LHCN-M2 (cell line): ENCODE data around the gene GIT2. TPM values are rescaled to one million over a fixed set of nuclear protein-coding genes. Genes with fewer than 3 reads are reported as not detected.
"Not testable (repeated sequence)": the region's sequence is repeated elsewhere in the genome, so short reads cannot be mapped to it uniquely, and the experiment has no call there.

Experiments used
- DNase-seq: peaks from one replicate; pipeline ENCODE4 v3.0.0-alpha.2; 2012; ENCODE audit warnings: low read depth
- total RNA-seq: library from RNA; depleted of rRNA; stranded (reverse); fragments of >200 nt; gene quantifications from 2 replicates; pipeline ENCODE4 v1.2.3, GENCODE V29; 2014

GIT2 gene
- total RNA-seq, 1 experiment from 2014 or later: 38.4 TPM

DNA sequence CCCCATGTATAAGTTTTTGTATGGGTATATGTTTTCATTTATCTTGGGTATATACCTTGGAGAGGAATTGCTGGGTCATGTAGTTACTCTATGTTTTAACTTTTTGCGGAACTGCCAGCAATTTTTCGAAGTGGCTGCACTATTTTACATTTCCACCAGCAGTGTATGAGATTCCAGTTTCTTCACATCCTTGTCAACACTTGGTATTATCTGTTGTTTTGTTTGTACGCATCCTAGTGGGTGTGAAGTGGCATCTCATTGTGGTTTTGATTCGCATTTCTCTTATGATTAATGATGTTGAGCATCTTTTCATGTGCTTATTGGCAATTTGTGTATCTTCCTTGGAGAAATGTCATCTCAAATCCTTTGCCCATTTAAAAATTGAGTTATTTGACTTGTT lies 9.9 kb upstream of the GIT2 start:
- DNase-seq: no peak

DNA sequence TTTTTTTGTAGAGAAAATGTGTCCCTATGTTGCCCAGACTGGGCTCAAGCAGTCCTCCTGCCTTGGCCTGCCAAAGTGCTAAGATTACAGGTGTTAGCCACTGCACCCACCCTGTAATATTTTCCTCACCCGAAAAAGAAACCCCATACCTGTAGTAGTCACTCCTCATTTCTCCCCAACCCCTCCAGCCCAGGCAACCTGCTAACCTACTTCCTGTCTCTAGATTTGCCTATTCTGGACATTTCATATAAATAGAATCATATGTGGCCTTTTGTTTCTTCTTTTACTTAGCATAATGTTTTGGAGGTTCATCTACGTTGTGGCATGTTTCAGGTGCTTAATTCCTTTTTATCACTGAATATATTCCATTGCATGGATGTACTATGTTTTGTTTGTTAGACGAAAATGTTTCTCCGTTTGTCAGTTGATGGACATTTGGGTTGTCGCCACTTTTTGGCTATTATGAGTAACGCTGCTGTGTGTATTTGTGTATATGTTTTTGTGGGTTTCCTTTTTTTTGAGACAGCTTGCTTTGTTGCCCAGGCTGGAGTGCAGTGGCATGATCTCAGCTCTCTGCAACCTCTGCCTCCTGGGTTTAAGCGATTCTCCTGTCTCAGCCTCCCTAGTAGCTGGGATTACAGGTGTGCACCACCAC lies 9.3 kb upstream of the GIT2 start:
- no peak for DNase-seq

DNA sequence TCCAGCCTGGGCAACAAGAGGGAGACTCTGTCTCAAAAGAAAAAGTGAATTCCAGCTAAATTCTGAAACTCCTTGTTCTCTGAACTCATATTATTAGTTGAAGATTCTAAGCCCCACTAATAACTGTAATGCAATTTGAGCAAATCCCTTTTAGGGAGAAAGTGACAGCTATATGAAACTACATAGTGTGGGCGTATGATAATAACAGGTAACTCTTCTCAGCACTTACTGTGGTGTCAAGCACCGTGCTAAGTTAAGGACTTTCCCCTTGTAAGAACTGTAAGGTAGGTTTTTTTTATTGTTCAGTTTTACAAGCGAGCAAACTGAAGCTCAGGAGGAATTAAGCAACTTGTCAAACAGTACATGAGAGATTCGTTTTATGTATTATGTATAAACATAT lies 8.4 kb upstream of the GIT2 start:
- DNase-seq: no peak

DNA sequence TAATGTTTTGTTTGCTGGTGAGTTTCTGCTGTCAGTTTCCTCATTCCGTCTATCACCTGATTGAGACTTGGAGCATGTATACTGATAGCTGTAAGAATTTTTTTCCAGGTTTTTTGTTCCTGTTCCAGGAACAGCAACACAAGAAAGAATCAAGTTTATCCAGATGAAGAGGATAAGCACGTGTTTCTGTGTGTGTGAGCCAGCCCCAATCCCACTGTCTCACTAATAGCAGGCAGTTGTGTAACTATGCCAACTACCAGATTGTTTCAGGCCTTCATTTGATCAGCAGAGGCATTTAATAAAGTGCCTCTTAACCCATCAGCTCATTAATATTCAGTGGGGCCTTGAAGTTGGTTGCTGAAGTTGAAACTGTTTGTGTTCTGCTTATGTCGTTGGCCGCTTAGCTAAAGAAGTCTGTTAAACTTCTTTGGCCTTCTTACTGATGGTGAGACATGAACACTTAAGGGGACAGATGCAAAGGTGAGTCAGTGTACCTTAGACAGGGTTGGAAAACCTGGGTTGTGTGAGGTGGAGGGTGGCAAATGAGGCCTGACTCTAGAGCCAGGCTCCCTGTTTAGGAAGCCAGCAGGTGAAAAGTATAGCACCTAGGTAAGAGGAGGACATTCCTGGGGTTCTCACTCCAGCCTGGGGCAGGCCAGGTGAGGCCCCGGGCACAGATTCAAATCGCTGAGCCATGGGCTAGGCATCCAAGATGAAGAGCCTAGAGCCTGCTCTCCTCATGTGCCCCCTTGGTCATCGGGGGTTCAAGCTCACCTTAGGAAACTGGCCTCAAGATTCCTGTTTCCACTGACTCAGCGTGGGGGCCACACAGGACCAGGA lies 6.7 kb upstream of the GIT2 start:
- no peak for DNase-seq

DNA sequence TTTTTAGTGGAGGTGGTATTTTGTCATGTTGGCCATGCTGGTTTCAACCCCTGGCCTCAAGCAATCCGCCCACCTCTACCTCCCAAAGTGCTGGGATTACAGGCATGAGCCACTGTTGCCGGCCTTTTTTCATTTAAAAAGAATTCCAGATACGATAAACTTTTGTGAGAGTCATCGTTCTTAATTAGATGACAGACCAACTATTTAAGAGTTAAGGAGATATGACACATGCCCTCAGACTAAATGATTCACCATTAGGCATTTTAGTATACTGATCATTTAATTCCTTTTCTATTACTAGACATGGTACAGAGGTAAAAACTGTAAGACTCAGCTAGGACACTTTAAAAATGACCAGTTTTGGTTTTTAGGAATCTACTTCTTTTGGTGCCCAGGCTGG lies 5.4 kb upstream of the GIT2 start:
- peak; percentile 75 for DNase-seq

DNA sequence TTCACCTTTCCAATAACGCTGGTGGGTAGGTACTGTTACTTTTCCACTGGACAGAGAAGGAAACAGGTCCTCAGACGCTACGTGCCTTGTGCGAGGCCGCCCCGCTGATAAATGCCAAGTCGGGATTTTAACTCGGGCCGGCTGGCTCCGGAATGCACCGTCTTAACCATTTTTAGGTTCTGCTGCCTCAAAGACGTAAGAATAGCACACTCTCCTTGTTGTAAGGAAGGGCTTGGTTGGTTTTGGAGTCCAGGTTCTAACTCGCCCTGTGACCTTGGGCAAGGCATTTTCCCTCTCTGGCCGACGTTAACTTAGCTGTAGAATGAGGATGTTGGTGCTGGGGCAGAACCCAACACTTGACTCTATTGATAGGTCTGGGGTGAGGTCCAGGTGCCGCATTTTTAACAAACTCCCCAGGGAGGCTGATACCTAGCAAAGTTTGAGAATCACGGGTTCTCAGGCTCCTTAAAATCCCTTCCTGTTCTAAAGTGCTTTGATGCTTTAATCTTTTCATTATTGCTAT lies 3.9 kb upstream of the GIT2 start:
- no peak for DNase-seq

DNA sequence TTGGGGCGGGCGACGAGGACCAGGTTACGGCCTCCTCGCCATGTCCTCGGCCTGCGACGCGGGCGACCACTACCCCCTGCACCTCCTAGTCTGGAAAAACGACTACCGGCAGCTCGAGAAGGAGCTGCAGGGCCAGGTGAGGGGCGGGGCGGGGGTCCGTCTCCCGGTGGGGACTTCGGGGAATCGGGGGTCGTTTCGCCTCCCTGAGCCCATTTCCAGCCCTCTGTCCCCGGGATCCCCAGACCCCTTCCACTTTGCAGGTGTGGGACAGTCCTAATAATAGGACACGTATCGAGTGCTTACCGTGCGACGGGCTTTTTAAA lies 3.4 kb upstream of the GIT2 start:
- DNase-seq: no peak

DNA sequence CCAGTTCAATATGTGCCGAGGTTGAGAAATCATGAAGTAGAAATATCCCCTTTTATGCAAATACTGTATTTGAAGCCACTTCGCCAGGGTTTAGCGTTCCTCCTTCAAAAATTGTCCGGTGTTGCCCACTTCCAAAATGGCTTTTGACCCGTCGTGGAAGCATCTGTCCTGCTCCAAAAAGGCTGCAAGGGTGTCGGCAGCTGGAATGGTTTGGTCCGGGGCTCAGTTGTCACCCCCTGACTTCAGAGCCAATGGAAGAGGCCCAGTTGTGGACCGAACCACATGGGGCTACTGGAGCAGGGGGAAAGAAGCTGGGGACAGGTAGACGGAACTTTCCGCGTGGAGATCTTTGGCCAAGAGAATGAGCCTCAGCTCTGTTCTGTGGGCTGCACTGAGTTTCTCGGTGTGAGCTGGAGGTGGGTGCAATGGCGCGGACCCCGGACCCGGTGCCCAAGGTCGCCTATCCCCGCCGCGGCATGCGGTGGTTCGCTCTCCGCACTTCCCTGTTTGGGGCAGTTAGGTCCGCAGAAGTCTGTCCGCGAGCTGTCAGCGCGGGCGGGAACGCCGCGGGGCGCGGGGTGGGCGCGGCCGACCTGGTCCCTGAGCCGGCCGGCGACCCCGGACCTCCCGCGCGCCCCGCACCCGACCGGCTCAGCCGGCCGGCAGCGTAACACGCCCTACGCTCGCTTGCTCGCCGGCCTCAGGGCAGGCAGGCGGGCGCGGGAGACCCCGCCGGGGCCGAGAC lies 2.9 kb upstream of the GIT2 start, which contains the start of gene ANKRD13A:
Gene ANKRD13A, plus strand, starts transcription at position 527 of the 745 bp plus-strand sequence. CDS start 259 bp downstream, outside the sequence.
- DNase-seq: peak; percentile 95

DNA sequence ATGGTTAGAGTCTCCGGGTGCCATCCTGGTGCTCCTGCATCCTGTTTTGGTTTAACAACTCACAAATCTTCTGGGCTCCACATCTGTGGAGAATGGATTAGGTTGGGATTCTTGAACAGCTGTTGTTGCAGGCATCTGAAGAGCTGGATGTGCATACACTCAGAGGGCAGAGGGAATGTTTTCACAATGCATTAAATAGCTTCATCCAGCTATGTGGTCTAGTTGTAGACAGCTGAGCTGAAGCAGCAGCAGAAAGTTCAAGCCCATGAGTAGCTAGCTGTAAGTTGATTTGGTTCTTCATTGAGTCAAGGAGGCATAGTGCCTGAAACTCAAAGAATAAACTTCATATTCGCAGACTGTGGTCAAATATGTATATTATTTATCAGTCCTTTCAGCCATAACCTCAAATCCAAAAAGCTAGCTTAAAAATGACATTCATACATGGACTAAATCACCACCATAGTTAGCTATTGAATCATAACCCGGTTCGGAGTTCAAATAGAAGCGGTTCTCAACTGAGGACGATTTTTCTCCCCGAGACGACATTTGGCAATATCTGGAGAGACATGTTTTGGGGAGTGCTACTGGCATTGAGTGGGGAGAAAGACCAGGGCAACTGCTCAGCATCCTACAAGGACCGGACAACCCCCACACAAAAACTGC lies 2.2 kb upstream of the GIT2 start:
- DNase-seq: peak; percentile 93

DNA sequence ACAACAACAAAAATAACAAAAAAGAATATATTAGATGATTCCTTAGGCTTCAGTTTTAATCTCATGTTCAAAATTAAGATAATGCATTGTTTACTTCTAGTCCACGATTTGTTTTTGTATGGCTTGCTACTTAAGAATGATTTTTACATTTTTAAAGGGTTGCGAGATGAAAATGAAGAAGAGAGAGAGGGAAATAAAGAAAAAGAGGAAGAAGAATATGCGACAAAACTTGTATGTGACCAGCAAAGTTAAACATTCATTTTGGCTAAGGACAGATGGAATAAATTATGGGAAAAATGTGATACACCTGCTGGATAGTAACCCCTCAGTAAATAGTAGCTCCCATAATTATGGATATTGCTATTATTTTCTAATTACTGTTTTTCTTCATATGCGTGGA lies 1.2 kb upstream of the GIT2 start:
- DNase-seq: no peak

DNA sequence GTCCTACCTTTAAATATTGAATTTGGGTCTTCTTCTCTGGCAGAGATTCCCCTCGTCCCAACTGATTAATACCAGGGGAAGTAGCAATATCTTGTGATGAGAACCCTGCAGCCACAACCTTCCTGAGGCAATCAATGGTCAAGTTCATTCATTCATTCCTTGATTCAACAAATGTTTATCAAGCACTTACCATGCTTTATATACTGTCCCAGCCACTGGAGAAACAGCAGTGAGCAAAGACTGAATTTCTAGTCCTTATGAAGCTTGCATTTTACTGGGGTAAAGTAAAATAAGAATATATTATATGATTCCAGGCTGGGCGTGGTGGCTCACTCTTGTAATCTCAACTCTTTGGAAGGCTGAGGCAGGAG lies 300 bp upstream of the GIT2 start:
- no peak for DNase-seq

DNA sequence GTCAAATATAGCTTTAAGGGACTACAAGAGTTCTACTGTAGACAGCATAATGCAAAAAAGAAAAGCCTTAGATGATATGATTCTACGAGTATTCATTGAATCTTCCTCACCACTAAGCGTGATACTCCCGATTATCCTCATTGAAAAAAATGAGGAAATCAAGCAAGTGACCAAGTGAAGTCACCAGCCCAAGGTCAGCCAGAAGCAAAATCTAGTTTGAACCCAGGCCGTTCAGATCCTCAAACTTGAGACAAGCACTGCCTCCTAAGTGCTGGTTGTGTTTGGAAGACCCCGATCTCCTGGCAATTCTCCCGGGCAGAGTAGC lies 845 bp downstream of the GIT2 start:
- no peak for DNase-seq

DNA sequence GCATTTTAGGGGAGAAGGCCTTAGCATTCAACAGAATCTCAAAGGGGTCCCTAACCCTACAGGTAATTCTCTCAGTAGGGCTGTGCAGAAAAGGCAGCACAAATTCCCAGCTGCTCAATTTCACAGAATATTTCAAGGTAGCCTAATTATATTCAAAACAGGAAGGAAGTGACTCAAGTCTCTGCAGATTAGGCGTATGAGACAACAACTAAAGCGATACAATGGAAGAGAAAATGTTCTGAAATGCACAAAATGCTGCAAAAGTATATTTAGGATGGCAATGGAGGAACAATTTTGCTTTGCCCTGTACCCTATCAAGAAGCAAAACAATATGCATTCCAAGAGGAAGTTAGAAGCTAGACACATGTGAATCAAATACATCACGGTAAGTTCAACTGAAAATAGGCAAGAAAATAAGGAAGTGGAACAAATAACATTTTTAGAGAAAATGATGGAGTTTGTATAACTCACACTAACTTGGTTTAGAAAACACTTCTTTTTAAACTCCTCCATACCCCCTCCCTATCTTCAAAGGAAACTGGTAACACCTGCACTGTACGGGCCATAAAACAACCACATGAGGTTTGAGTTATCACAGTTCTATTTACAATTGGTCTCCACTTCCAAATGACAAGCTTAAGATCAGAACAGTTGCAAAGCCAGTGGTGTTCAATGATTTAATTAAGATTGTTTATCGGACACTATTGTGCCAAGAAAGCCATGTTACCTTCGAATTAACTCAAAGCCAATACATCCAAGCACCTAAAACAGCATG lies 1.6 kb downstream of the GIT2 start:
- no peak for DNase-seq

DNA sequence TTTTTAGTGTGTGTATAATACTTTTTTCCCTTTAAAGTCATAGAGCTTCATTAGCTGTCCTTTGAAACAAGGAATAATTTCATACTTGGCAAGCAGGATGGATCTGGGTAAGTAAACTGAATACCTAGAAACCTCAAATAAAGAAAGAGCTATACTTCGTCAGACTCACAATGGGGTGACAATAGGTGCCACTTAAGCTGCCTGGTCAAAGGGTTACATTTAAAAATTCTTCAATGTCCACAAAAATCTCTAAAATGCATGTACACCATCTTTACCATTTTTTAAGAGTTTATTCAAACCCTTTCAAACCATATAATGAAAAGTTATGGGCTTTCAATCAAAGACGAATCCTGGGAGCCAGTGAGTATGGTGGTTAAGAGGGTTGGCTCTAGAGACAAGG lies 3.1 kb downstream of the GIT2 start:
- no peak for DNase-seq

DNA sequence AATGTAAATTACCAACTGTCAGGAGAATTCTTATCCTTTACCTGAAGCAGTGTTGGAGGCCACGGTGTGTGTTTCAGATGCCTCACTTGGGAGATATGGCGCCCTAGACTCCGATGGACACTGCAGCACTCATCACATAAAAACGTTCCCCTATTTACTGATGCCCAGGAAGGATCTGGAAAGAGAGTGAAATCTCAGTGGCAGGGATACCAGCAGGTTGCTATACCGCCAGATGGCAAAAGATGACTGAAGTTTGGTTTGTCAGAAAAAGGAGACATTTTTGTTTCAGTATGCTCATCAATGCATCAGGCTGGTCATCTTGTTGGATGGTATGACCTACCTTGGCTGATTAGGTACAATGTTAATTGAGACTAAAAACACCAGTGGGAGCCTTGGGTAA lies 4.6 kb downstream of the GIT2 start:
- DNase-seq: no peak

DNA sequence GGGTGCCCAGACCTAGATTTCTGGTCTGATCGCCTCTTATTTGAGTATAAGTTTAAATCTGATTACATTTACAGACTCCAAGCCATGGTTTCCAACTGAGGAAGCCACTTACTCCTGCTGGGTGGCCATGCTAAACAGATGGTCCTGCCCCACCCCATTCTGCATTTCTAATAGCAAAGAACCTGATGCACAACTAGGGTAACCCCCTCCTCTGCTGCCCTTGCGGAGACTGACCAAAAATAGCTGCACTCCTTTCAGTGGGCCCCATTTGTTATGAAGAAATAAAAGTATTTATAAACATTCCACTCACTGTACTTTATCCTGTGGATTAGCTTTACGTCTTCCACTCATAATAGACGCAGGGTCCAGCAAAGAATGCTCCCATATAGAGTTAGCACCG lies 6.8 kb downstream of the GIT2 start:
- DNase-seq: no peak

DNA sequence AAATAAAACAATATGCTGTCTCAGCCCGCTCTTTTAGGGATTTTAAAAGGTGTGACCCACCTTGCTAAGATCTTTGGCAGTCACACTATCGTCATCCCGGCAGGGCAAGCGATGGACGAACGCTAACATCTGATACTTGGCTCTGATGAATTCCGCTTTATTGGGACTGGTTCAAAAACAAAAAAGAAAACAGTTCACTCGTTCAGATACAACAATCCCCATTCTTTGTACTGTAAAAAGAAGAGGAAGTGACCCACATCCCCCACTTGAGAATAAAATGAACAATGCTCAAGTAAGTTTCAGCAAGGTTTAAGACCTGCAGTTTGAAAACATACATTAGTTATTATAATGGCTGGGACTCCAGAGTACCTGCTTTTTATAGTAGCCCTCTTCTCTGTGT lies 7.3 kb downstream of the GIT2 start:
- no peak for DNase-seq

DNA sequence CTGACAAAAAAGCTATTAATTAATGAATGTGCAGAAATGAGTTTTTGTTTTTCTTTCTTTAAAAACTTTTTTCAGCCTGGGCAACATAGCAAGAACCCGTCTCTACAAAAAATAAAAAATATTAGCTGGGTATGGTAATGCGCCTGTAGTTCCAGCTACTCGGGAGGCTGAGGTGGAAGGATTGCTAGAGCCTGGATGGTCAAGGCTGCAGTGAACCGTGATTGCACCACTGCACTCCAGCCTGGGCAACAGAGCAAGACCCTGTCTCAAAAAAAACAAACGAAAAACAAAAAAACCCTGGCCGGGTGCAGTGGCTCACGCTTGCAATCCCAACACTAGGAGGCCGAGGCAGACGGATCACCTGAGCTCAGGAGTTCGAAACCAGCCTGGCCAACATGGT lies 7.9 kb downstream of the GIT2 start:
- DNase-seq: no peak

DNA sequence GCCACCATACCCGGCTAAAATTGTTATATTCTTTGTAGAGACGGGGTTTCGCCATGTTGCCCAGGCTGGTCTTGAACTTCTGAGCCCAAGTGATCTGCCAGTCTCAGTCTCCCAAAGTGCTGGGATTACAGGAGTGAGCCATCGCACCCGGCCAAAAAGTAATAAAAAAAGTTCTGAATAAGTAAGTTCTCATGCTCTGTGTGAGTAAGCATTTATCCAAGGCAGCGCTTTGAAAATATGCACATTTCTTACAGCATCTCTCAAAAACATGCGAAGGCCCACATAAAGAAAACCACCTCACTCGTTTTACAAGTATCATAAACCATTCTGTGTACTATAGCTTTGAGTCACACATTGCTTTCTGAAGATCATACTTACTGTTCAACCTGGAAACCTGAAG lies 8.6 kb downstream of the GIT2 start:
- DNase-seq: no peak

DNA sequence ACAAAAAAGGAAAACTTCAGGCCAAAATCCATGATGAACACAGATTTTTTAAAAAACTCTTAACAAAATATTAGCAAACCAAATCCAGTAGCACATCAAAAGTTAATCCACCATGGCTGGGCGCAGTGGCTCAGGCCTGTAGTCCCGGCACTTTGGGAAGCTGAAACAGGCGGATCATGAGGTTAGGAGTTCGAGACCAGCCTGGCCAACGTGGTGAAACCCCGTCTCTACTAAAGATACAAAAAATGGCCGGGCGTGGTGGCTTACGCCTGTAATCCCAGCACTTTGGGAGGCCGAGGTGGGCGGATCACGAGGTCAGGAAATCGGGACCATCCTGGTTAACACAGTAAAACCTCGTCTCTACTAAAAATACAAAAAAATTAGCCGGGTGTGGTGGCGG lies 9.9 kb downstream of the GIT2 start:
- not testable (repeated sequence) for DNase-seq

DNA sequence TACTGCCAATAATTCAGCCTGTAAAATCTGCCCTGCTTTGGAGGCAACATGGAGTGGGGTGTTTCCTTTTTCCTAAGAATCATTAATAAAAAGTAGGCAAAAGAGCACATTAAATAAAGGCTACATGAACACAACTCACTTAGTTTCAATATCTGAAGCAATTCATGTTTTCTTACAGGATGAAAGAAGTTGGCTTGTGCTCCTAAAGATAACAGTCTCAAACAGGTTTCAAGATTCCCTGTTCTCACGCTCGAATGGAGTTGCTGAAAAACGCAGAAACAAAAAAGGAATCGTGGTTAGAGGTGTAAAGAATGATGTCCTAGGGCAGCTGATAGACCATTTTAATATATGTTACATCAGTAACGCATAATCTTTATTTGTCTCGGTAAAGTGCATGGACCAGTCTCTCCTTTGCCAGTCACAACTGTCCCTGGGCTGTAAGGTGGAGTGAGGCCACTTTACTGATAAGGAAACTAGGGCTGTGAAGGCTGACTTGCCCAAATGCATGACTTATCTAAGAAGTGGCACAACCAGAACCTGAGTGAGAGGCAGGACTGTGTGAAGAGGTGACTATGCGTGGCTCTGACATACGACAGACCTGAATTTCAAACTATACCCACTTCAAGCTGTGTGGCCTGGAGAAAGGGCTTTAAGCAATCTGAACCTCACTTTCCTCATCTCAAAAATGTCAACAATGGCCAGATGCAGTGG lies 12.6 kb downstream of the GIT2 start:
- DNase-seq: no peak
